ENCODE results near the gene ITGA2. TPM values are rescaled to one million over a fixed set of nuclear protein-coding genes. Genes with fewer than 3 reads are reported as not detected.

ITGA2 gene
- total RNA-seq, 2 donors from 2014 or later = 0.77 to 3.1 TPM

GRCh38 chr5:53029608-53030007 lies 40.5 kb downstream of the ITGA2 start:
- peaks cover 0 to 15% of the 10 kb centered on the region in 2 donors for H3K36me3 Mint-ChIP-seq
- DNase-seq (ENCODE audit: low spot score in 2 of 2) (no peak), ATAC-seq (peak in 1 of 2 donors; percentile 62)
- no peaks in the 10 kb centered on the region for H3K9me3 Mint-ChIP-seq
- H3K27ac Mint-ChIP-seq = peak overlapping the region in 1 of 2 donors; percentile 38

GRCh38 chr5:53030893-53031292 lies 41.7 kb downstream of the ITGA2 start:
- DNase-seq (ENCODE audit: low spot score in 2 of 2) = no peak
- Mint-ChIP-seq H3K27ac (peak overlapping the region in 1 of 2 donors; percentile 83), H3K36me3 (peaks cover 0 to 15% of the 10 kb centered on the region in 2 donors), H3K9me3 (no peaks in the 10 kb centered on the region)
- no peak for ATAC-seq

GRCh38 chr5:53031695-53032096 lies 42.5 kb downstream of the ITGA2 start:
- Mint-ChIP-seq H3K9me3 (no peaks in the 10 kb centered on the region), H3K27ac (peak overlapping the region; percentile 76 to 83), H3K36me3 (peaks cover 0 to 15% of the 10 kb centered on the region in 2 donors)
- ATAC-seq = peak; percentile 92 to 94
- DNase-seq (ENCODE audit: low spot score in 2 of 2) = peak; percentile 42 to 60

- no peaks in the 10 kb centered on the region for H3K9me3 Mint-ChIP-seq
- H3K27ac Mint-ChIP-seq = peak overlapping the region in 1 of 2 donors; percentile 83
- ATAC-seq (no peak), DNase-seq (ENCODE audit: low spot score in 2 of 2) (no peak)
- H3K36me3 Mint-ChIP-seq = peaks cover 0 to 15% of the 10 kb centered on the region in 2 donors
Measured at GRCh38 chr5:53032188-53032587, 43.0 kb downstream of the ITGA2 start.

GRCh38 chr5:53034832-53035231 lies 45.7 kb downstream of the ITGA2 start:
- Mint-ChIP-seq H3K27ac (no peak overlapping the region), H3K9me3 (no peaks in the 10 kb centered on the region), H3K36me3 (peaks cover 0 to 21% of the 10 kb centered on the region in 2 donors)
- ATAC-seq = no peak
- DNase-seq (ENCODE audit: low spot score in 2 of 2) = no peak

- Mint-ChIP-seq H3K27ac (no peak overlapping the region), H3K9me3 (no peaks in the 10 kb centered on the region), H3K36me3 (peaks cover 0 to 12% of the 10 kb centered on the region in 2 donors)
- ATAC-seq (no peak), DNase-seq (ENCODE audit: low spot score in 2 of 2) (no peak)
Measured at GRCh38 chr5:53035868-53036381, 46.8 kb downstream of the ITGA2 start.

- Mint-ChIP-seq H3K36me3 (peaks cover 0 to 12% of the 10 kb centered on the region in 2 donors), H3K27ac (no peak overlapping the region), H3K9me3 (no peaks in the 10 kb centered on the region)
- no peak for DNase-seq (ENCODE audit: low spot score in 2 of 2)
- ATAC-seq = no peak
Measured at GRCh38 chr5:53037141-53037859, 48.1 kb downstream of the ITGA2 start.

- DNase-seq (ENCODE audit: low spot score in 2 of 2) (no peak), ATAC-seq (no peak)
- Mint-ChIP-seq H3K27ac (no peak overlapping the region), H3K36me3 (peaks cover 0 to 12% of the 10 kb centered on the region in 2 donors), H3K9me3 (no peaks in the 10 kb centered on the region)
Measured at GRCh38 chr5:53038196-53038847, 49.2 kb downstream of the ITGA2 start.

- no peak overlapping the region for H3K27ac Mint-ChIP-seq
- ATAC-seq (no peak), DNase-seq (ENCODE audit: low spot score in 2 of 2) (no peak)
- H3K36me3 Mint-ChIP-seq = peaks cover 0 to 7% of the 10 kb centered on the region in 2 donors
- H3K9me3 Mint-ChIP-seq = no peaks in the 10 kb centered on the region
Measured at GRCh38 chr5:53039855-53040254, 50.7 kb downstream of the ITGA2 start.

GRCh38 chr5:53041071-53041692 lies 52.0 kb downstream of the ITGA2 start:
- Mint-ChIP-seq H3K27ac (peak overlapping the region in 1 of 2 donors; percentile 74), H3K36me3 (peaks cover 0 to 7% of the 10 kb centered on the region in 2 donors), H3K9me3 (no peaks in the 10 kb centered on the region)
- ATAC-seq (peak; percentile 93 to 94), DNase-seq (ENCODE audit: low spot score in 2 of 2) (no peak)

GRCh38 chr5:53041740-53042139 lies 52.6 kb downstream of the ITGA2 start:
- Mint-ChIP-seq H3K27ac (no peak overlapping the region), H3K9me3 (no peaks in the 10 kb centered on the region), H3K36me3 (peaks cover 0 to 7% of the 10 kb centered on the region in 2 donors)
- DNase-seq (ENCODE audit: low spot score in 2 of 2) = no peak
- no peak for ATAC-seq

GRCh38 chr5:53045263-53045662 lies 56.1 kb downstream of the ITGA2 start:
- DNase-seq (ENCODE audit: low spot score in 2 of 2) = no peak
- ATAC-seq = peak in 1 of 2 donors; percentile 14
- Mint-ChIP-seq H3K36me3 (peaks cover 0 to 4% of the 10 kb centered on the region in 2 donors), H3K27ac (no peak overlapping the region), H3K9me3 (no peaks in the 10 kb centered on the region)

GRCh38 chr5:53048248-53048647 lies 59.1 kb downstream of the ITGA2 start:
- H3K9me3 Mint-ChIP-seq = no peaks in the 10 kb centered on the region
- ATAC-seq (peak in 1 of 2 donors; percentile 71), DNase-seq (ENCODE audit: low spot score in 2 of 2) (no peak)
- H3K27ac Mint-ChIP-seq = no peak overlapping the region
- H3K36me3 Mint-ChIP-seq = peaks cover 0 to 8% of the 10 kb centered on the region in 2 donors

- DNase-seq (ENCODE audit: low spot score in 2 of 2) = no peak
- Mint-ChIP-seq H3K9me3 (no peaks in the 10 kb centered on the region), H3K27ac (no peak overlapping the region), H3K36me3 (peaks cover 0 to 8% of the 10 kb centered on the region in 2 donors)
- ATAC-seq = no peak
Measured at GRCh38 chr5:53052499-53052898, 63.3 kb downstream of the ITGA2 start.

GRCh38 chr5:53053364-53053763 lies 64.2 kb downstream of the ITGA2 start:
- Mint-ChIP-seq H3K36me3 (peaks cover 0 to 11% of the 10 kb centered on the region in 2 donors), H3K27ac (no peak overlapping the region), H3K9me3 (no peaks in the 10 kb centered on the region)
- DNase-seq (ENCODE audit: low spot score in 2 of 2) = no peak
- ATAC-seq = no peak

- Mint-ChIP-seq H3K27ac (no peak overlapping the region), H3K9me3 (no peaks in the 10 kb centered on the region), H3K36me3 (peaks cover 0 to 10% of the 10 kb centered on the region in 2 donors)
- ATAC-seq (no peak), DNase-seq (ENCODE audit: low spot score in 2 of 2) (no peak)
Measured at GRCh38 chr5:53055365-53055764, 66.2 kb downstream of the ITGA2 start.

GRCh38 chr5:53059281-53059680 lies 70.1 kb downstream of the ITGA2 start:
- DNase-seq (ENCODE audit: low spot score in 2 of 2) = no peak
- ATAC-seq = no peak
- Mint-ChIP-seq H3K9me3 (no peaks in the 10 kb centered on the region), H3K36me3 (peaks cover 0 to 7% of the 10 kb centered on the region in 2 donors), H3K27ac (no peak overlapping the region)

All from activated naive CD4-positive, alpha-beta T cell treated with anti-CD3 and anti-CD28 coated beads, Interleukin-2, amount 50 U/mL, for 72 hours (primary cell).